BJ (cell line): ENCODE measurements around the gene UBLCP1. TPM values are rescaled to one million over a fixed set of nuclear protein-coding genes. Genes with fewer than 3 reads are reported as not detected.

ENCODE experiments used
- CTCF ChIA-PET: fragments of 350-600 bp; formaldehyde crosslinking; extraction: SDS; loops from one replicate; lab custom pipeline; 2021; ENCODE audit warnings: antibody characterized with exemption, inconsistent platforms; lab: Yijun Ruan, JAX
- POLR2A ChIA-PET: fragments of 300-600 bp; sonication (Branson Sonifier 250); formaldehyde crosslinking; extraction: SDS; loops from one replicate; lab custom pipeline; 2021; ENCODE audit warnings: antibody characterized with exemption; lab: Charles Lee
- DNase-seq: peaks from one replicate; pipeline ENCODE4 v3.0.0-alpha.2; 2011; ENCODE audit warnings: low read depth
- H3K27me3 ChIP-seq: 2 replicates; pipeline ENCODE4 v1.6.0; 2011; ENCODE audit warnings: low read length; ENCODE audit not compliant: control insufficient read depth, insufficient read depth
- H3K36me3 ChIP-seq: 2 replicates; pipeline ENCODE4 v1.5.1; 2011; ENCODE audit warnings: low read length; ENCODE audit not compliant: control insufficient read depth, insufficient read depth
- H3K4me3 ChIP-seq: 2 replicates; pipeline ENCODE4 v1.5.1; 2011; ENCODE audit warnings: low read depth, mild to moderate bottlenecking, control low read depth, low read length
- CTCF ChIP-seq: IDR thresholded peaks from 2 replicates; pipeline ENCODE4 v1.5.1; 2011; ENCODE audit warnings: low read depth, mild to moderate bottlenecking, control low read depth, inconsistent platforms, low read length, moderate library complexity; ENCODE audit not compliant: insufficient read depth
- polyA plus RNA-seq: library from polyadenylated mRNA; depleted of rRNA; stranded (reverse); fragments of >200 nt; gene quantifications from 2 replicates; pipeline ENCODE4 v1.2.3, GENCODE V29; 2011

The UBLCP1 gene
- polyA plus RNA-seq, 1 experiment = 8.8 TPM

GRCh38 chr5:159240301-159240870 lies 22.7 kb upstream of the UBLCP1 start:
- peak; percentile 29 for DNase-seq
- H3K27me3 ChIP-seq = no peaks in the 10 kb centered on the region
- H3K36me3 ChIP-seq = no peaks in the 10 kb centered on the region
- no peak for TF ChIP-seq CTCF
- ChIA-PET CTCF (no interaction called here), POLR2A (no interaction called here)
- H3K4me3 ChIP-seq = no peak overlapping the region

GRCh38 chr5:159241946-159242552 lies 21.0 kb upstream of the UBLCP1 start:
- TF ChIP-seq CTCF = no peak
- 0 out of 2 replicates have a peak, but pooled peaks cover under 1% of the 10 kb centered on the region for H3K27me3 ChIP-seq
- H3K36me3 ChIP-seq = no peaks in the 10 kb centered on the region
- ChIA-PET CTCF (no interaction called here), POLR2A (no interaction called here)
- H3K4me3 ChIP-seq = no peak overlapping the region
- no peak for DNase-seq

GRCh38 chr5:159242656-159243055 lies 20.4 kb upstream of the UBLCP1 start:
- Histone ChIP-seq H3K27me3 (0 out of 2 replicates have a peak, but pooled peaks cover 2% of the 10 kb centered on the region), H3K36me3 (no peaks in the 10 kb centered on the region), H3K4me3 (no peak overlapping the region)
- TF ChIP-seq CTCF = no peak
- ChIA-PET POLR2A (interaction anchor here (0.6 kb wide), 1 partner anchor 37 kb away, joined by 3 read pairs; no protein-coding TSS in a partner anchor), CTCF (interaction anchor here (1.0 kb wide), 1 partner anchor 1499 kb away, joined by 3 read pairs; the partner anchor contains the start of gene LSM11)
- no peak for DNase-seq

- no peak overlapping the region for H3K4me3 ChIP-seq
- no peak for DNase-seq
- no peaks in the 10 kb centered on the region for H3K36me3 ChIP-seq
- CTCF ChIA-PET = interaction anchor here (1.0 kb wide), 1 partner anchor 1500 kb away, joined by 3 read pairs; the partner anchor contains the start of gene LSM11
- no peak for TF ChIP-seq CTCF
- POLR2A ChIA-PET = interaction anchor here (0.6 kb wide), 1 partner anchor 1281 kb away, joined by 3 read pairs; no protein-coding TSS in a partner anchor
- H3K27me3 ChIP-seq = 0 out of 2 replicates have a peak, but pooled peaks cover 2% of the 10 kb centered on the region
Measured at GRCh38 chr5:159243385-159243784, 19.7 kb upstream of the UBLCP1 start.

- TF ChIP-seq CTCF = no peak
- ChIA-PET CTCF (no interaction called here), POLR2A (no interaction called here)
- Histone ChIP-seq H3K4me3 (no peak overlapping the region), H3K36me3 (no peaks in the 10 kb centered on the region), H3K27me3 (0 out of 2 replicates have a peak, but pooled peaks cover 2% of the 10 kb centered on the region)
- DNase-seq = no peak
Measured at GRCh38 chr5:159244163-159244562, 18.9 kb upstream of the UBLCP1 start.
